Head of caudate nucleus (tissue), 42 donors: ENCODE data around the gene ANP32A.
"Not testable (repeated sequence)": the region's sequence is repeated elsewhere in the genome, so short reads cannot be mapped to it uniquely, and the experiment has no call there.

Source experiments
- DNase-seq, 42 donors: peaks; one replicate each; pipeline versions ENCODE4 v3.0.0 to v3.0.0-alpha.2; 2020 to 2021; ENCODE audit warnings: mixed read lengths in 7 of 42
- intact Hi-C: fragments of 100-400 bp; cut with DNase I; formaldehyde crosslinking; loops from one replicate; pipeline ENCODE4 v1.15.0; 2022

ANP32A gene

GRCh38 chr15:68774120-68774519 lies 46.6 kb downstream of the ANP32A start:
- intact Hi-C loops, result no loop called here
- DNase-seq, result peak in 2 of 42 donors; percentile 2 to 17

GRCh38 chr15:68773036-68773435 lies 47.7 kb downstream of the ANP32A start:
- peak in 1 of 42 donors; percentile 4 for DNase-seq
- intact Hi-C loops, result no loop called here

GRCh38 chr15:68770216-68770615 lies 50.5 kb downstream of the ANP32A start:
- intact Hi-C loops, result no loop called here
- DNase-seq, result peak in 2 of 42 donors; percentile 14 to 31

- DNase-seq, result peak in 2 of 42 donors; percentile 3 to 18
- intact Hi-C loops, result no loop called here
Measured at GRCh38 chr15:68769702-68770101, 51.0 kb downstream of the ANP32A start.

- intact Hi-C loops, result no loop called here
- no peak for DNase-seq
Measured at GRCh38 chr15:68768321-68768720, 52.4 kb downstream of the ANP32A start.

- DNase-seq, result peak in 1 of 42 donors; percentile 7
- intact Hi-C loops, result no loop called here
Measured at GRCh38 chr15:68767833-68768232, 52.9 kb downstream of the ANP32A start.

- intact Hi-C loops, result no loop called here
- DNase-seq, result peak in 2 of 42 donors; percentile 6 to 38
Measured at GRCh38 chr15:68765602-68766368, 54.9 kb downstream of the ANP32A start.

GRCh38 chr15:68764090-68764489 lies 56.6 kb downstream of the ANP32A start:
- intact Hi-C loops, result no loop called here
- no peak for DNase-seq

GRCh38 chr15:68763063-68763462 lies 57.6 kb downstream of the ANP32A start:
- DNase-seq, result peak in 2 of 42 donors; percentile 2 to 27
- intact Hi-C loops, result no loop called here

GRCh38 chr15:68759982-68760579 lies 60.6 kb downstream of the ANP32A start:
- DNase-seq, intact Hi-C loops: not testable (repeated sequence)

- no peak for DNase-seq
- intact Hi-C loops, result no loop called here
Measured at GRCh38 chr15:68755731-68756130, 65.0 kb downstream of the ANP32A start.

- DNase-seq, result no peak
- intact Hi-C loops, result no loop called here
Measured at GRCh38 chr15:68751622-68752021, 69.1 kb downstream of the ANP32A start.

- intact Hi-C loops, result no loop called here
- DNase-seq, result peak in 1 of 42 donors; percentile 18
Measured at GRCh38 chr15:68749793-68750192, 70.9 kb downstream of the ANP32A start.

GRCh38 chr15:68749365-68749764 lies 71.3 kb downstream of the ANP32A start:
- DNase-seq, result peak in 1 of 42 donors; percentile 3
- intact Hi-C loops, result no loop called here

GRCh38 chr15:68743256-68743655 lies 77.4 kb downstream of the ANP32A start:
- DNase-seq, result peak in 2 of 42 donors; percentile 3 to 37
- intact Hi-C loops, result no loop called here

- peak in 25 of 42 donors; percentile 21 to 81 (median 53) for DNase-seq
- intact Hi-C loops, result no loop called here
Measured at GRCh38 chr15:68739390-68740080, 81.2 kb downstream of the ANP32A start.

GRCh38 chr15:68735610-68736009 lies 85.1 kb downstream of the ANP32A start:
- DNase-seq, result no peak
- intact Hi-C loops, result no loop called here

- DNase-seq, result no peak
- intact Hi-C loops, result loop anchor here (5.0 kb wide), 1 partner anchor 142 kb away; no protein-coding TSS in a partner anchor
Measured at GRCh38 chr15:68734881-68735280, 85.8 kb downstream of the ANP32A start.

- DNase-seq, result no peak
- intact Hi-C loops, result loop anchor here (5.0 kb wide), 1 partner anchor 143 kb away; no protein-coding TSS in a partner anchor
Measured at GRCh38 chr15:68734352-68734751, 86.3 kb downstream of the ANP32A start.

- DNase-seq, result peak in 1 of 42 donors; percentile 15
- intact Hi-C loops, result loop anchor here (5.0 kb wide), 1 partner anchor 144 kb away; no protein-coding TSS in a partner anchor
Measured at GRCh38 chr15:68733666-68734065, 87.0 kb downstream of the ANP32A start.
